Amniotic epithelial cell (primary cell): ENCODE data around the gene COL1A1.

ENCODE experiments used
- DNase-seq: peaks from one replicate; pipeline ENCODE4 v3.0.0-alpha.2; 2010; ENCODE audit warnings: low read depth

The COL1A1 gene

GRCh38 chr17:50141745-50142110 lies 59.7 kb downstream of the COL1A1 start:
- DNase-seq, result no peak

- no peak for DNase-seq
These were observed 60.2 kb downstream of the COL1A1 start for GRCh38 chr17:50141026-50141744.

GRCh38 chr17:50139950-50140885 lies 61.2 kb downstream of the COL1A1 start:
- DNase-seq, result peak; percentile 76

GRCh38 chr17:50139185-50139783 lies 62.1 kb downstream of the COL1A1 start:
- no peak for DNase-seq

- no peak for DNase-seq
These were observed 64.4 kb downstream of the COL1A1 start for GRCh38 chr17:50137042-50137441.

- DNase-seq, result no peak
These were observed 65.2 kb downstream of the COL1A1 start for GRCh38 chr17:50136096-50136687.

GRCh38 chr17:50135316-50136095 lies 65.9 kb downstream of the COL1A1 start:
- DNase-seq, result no peak

DNA sequence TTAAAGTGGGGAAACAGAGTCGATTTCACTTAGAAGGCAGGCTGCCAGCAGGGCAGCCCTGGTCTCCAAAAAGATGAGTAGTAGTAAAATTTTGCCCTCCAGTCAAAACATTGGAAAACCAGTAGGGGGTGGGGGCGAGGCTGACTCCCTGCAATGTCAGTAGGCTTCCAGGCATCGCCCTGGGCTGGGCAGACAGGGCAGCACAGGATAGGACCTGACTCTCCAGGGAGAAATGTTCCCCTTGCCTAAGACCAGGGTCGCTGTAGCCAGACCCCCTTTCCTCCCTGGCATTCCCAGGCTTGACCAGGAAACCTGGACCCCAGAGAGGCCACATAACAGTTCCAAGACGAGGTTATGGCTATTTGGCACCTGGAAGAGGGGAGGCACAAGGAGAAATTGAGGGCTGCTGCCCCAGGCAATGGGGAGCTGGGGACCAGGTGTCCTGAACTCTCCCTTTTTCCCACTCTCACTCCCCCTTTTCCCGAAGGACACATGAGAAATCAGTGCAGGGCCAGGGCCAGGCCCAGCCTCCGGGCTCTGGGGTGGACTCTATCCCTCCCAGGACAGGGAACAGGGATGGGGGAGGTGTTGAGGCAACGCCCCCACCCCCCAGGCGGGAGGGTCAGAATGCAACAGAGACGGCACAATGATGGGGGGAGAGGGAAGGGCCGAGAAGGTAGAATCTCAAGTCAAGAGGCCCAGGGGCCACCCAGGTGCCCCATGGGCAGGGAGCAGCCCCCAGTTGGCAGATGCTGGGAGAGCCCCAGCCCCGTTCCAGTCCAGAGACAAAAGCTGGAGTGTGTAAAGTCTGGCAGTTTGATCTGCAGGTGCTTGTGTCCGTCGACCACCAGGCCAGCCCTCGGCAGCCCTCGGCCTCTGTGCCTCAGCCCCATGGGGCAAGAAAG lies 67.0 kb downstream of the COL1A1 start:
- DNase-seq, result no peak

DNA sequence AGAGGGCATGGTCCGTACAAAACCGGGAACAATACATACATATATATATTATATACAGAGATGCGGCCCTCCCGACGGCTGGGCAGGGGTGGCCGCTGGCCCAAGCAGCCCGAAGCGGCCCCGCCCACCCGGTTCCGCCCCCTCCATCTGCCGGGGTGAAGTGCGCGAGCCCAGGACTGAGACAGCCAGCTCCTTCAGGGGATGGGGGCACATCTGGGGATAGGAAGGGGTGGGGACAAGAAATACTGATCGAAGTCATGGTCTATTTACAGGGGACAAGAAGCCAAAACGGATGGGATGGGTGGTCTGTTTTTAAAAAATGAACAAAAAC lies 67.7 kb downstream of the COL1A1 start:
- no peak for DNase-seq
